ENCODE measurements around the gene HIGD1C.
A peak's percentile ranks its signal among the peaks of the same experiment; 100 is the strongest.
"Not testable (repeated sequence)": the region's sequence is repeated elsewhere in the genome, so short reads cannot be mapped to it uniquely, and the experiment has no call there.

HIGD1C gene

GRCh38 chr12:50948798-50949197 is 3.5 kb upstream of the HIGD1C start:
- no peaks in the 10 kb centered on the region for H3K4me1 Mint-ChIP-seq (ENCODE audit: low read depth)
- H3K27me3 Mint-ChIP-seq (ENCODE audit: low read depth): no peaks in the 10 kb centered on the region
- no peaks in the 10 kb centered on the region for H3K36me3 Mint-ChIP-seq (ENCODE audit: low read depth)
- H3K4me3 Mint-ChIP-seq: no peak overlapping the region
- H3K27ac Mint-ChIP-seq: no peak overlapping the region
- H3K9me3 Mint-ChIP-seq: no peaks in the 10 kb centered on the region
- no peak for DNase-seq (ENCODE audit: low spot score)

GRCh38 chr12:50949801-50950302 is 2.5 kb upstream of the HIGD1C start:
- Mint-ChIP-seq H3K27ac (no peak overlapping the region), H3K9me3 (no peaks in the 10 kb centered on the region), H3K36me3 (ENCODE audit: low read depth) (no peaks in the 10 kb centered on the region), H3K27me3 (ENCODE audit: low read depth) (no peaks in the 10 kb centered on the region), H3K4me1 (ENCODE audit: low read depth) (no peaks in the 10 kb centered on the region), H3K4me3 (no peak overlapping the region)
- no peak for DNase-seq (ENCODE audit: low spot score)

- no peaks in the 10 kb centered on the region for H3K27me3 Mint-ChIP-seq (ENCODE audit: low read depth)
- no peaks in the 10 kb centered on the region for H3K36me3 Mint-ChIP-seq (ENCODE audit: low read depth)
- no peak for DNase-seq (ENCODE audit: low spot score)
- H3K4me3 Mint-ChIP-seq: no peak overlapping the region
- no peaks in the 10 kb centered on the region for H3K4me1 Mint-ChIP-seq (ENCODE audit: low read depth)
- no peaks in the 10 kb centered on the region for H3K9me3 Mint-ChIP-seq
- no peak overlapping the region for H3K27ac Mint-ChIP-seq
These were observed 1.2 kb upstream of the HIGD1C start for GRCh38 chr12:50951112-50951511.

GRCh38 chr12:50953047-50953446 is 703 bp downstream of the HIGD1C start:
- Mint-ChIP-seq H3K9me3 (no peaks in the 10 kb centered on the region), H3K36me3 (ENCODE audit: low read depth) (no peaks in the 10 kb centered on the region), H3K4me3 (no peak overlapping the region), H3K27ac (no peak overlapping the region), H3K4me1 (ENCODE audit: low read depth) (no peaks in the 10 kb centered on the region), H3K27me3 (ENCODE audit: low read depth) (no peaks in the 10 kb centered on the region)
- no peak for DNase-seq (ENCODE audit: low spot score)

GRCh38 chr12:50954789-50955188 is 2.4 kb downstream of the HIGD1C start:
- not testable (repeated sequence) for H3K27ac Mint-ChIP-seq; DNase-seq (ENCODE audit: low spot score); H3K4me1 Mint-ChIP-seq (ENCODE audit: low read depth); H3K9me3 Mint-ChIP-seq; H3K36me3 Mint-ChIP-seq (ENCODE audit: low read depth); H3K27me3 Mint-ChIP-seq (ENCODE audit: low read depth); H3K4me3 Mint-ChIP-seq

GRCh38 chr12:50955288-50955687 is 2.9 kb downstream of the HIGD1C start:
- Mint-ChIP-seq H3K27ac (no peak overlapping the region), H3K36me3 (ENCODE audit: low read depth) (no peaks in the 10 kb centered on the region), H3K4me1 (ENCODE audit: low read depth) (peaks cover 5% of the 10 kb centered on the region), H3K27me3 (ENCODE audit: low read depth) (no peaks in the 10 kb centered on the region), H3K9me3 (no peaks in the 10 kb centered on the region), H3K4me3 (no peak overlapping the region)
- no peak for DNase-seq (ENCODE audit: low spot score)

GRCh38 chr12:50955697-50956096 is 3.4 kb downstream of the HIGD1C start:
- Mint-ChIP-seq H3K27ac (no peak overlapping the region), H3K27me3 (ENCODE audit: low read depth) (no peaks in the 10 kb centered on the region), H3K9me3 (no peaks in the 10 kb centered on the region), H3K36me3 (ENCODE audit: low read depth) (no peaks in the 10 kb centered on the region), H3K4me3 (no peak overlapping the region), H3K4me1 (ENCODE audit: low read depth) (peaks cover 6% of the 10 kb centered on the region)
- DNase-seq (ENCODE audit: low spot score): no peak

- no peaks in the 10 kb centered on the region for H3K9me3 Mint-ChIP-seq
- no peak overlapping the region for H3K4me3 Mint-ChIP-seq
- H3K36me3 Mint-ChIP-seq (ENCODE audit: low read depth): no peaks in the 10 kb centered on the region
- no peak for DNase-seq (ENCODE audit: low spot score)
- no peak overlapping the region for H3K27ac Mint-ChIP-seq
- peaks cover 6% of the 10 kb centered on the region for H3K4me1 Mint-ChIP-seq (ENCODE audit: low read depth)
- H3K27me3 Mint-ChIP-seq (ENCODE audit: low read depth): no peaks in the 10 kb centered on the region
These were observed 7.8 kb downstream of the HIGD1C start for GRCh38 chr12:50960130-50960529.

- Mint-ChIP-seq H3K4me1 (ENCODE audit: low read depth) (peaks cover 6% of the 10 kb centered on the region), H3K27me3 (ENCODE audit: low read depth) (no peaks in the 10 kb centered on the region), H3K9me3 (no peaks in the 10 kb centered on the region), H3K27ac (no peak overlapping the region), H3K4me3 (no peak overlapping the region), H3K36me3 (ENCODE audit: low read depth) (no peaks in the 10 kb centered on the region)
- no peak for DNase-seq (ENCODE audit: low spot score)
These were observed 9.4 kb downstream of the HIGD1C start for GRCh38 chr12:50961708-50962107.

- Mint-ChIP-seq H3K4me1 (ENCODE audit: low read depth) (peaks cover 6% of the 10 kb centered on the region), H3K27ac (no peak overlapping the region), H3K9me3 (no peaks in the 10 kb centered on the region), H3K4me3 (no peak overlapping the region), H3K36me3 (ENCODE audit: low read depth) (no peaks in the 10 kb centered on the region), H3K27me3 (ENCODE audit: low read depth) (no peaks in the 10 kb centered on the region)
- no peak for DNase-seq (ENCODE audit: low spot score)
These were observed 12.1 kb downstream of the HIGD1C start for GRCh38 chr12:50964432-50964831.

GRCh38 chr12:50971946-50972345 is 19.6 kb downstream of the HIGD1C start:
- DNase-seq (ENCODE audit: low spot score): no peak
- no peaks in the 10 kb centered on the region for H3K27me3 Mint-ChIP-seq (ENCODE audit: low read depth)
- H3K4me3 Mint-ChIP-seq: no peak overlapping the region

GRCh38 chr12:50979369-50980052 is 27.2 kb downstream of the HIGD1C start:
- H3K4me3 Mint-ChIP-seq: no peak overlapping the region
- H3K27me3 Mint-ChIP-seq (ENCODE audit: low read depth): no peaks in the 10 kb centered on the region
- H3K9me3 Mint-ChIP-seq: no peaks in the 10 kb centered on the region
- peak overlapping the region; percentile 84 for H3K27ac Mint-ChIP-seq
- peaks cover 26% of the 10 kb centered on the region for H3K36me3 Mint-ChIP-seq (ENCODE audit: low read depth)
- DNase-seq (ENCODE audit: low spot score): peak; percentile 61
- peaks cover 15% of the 10 kb centered on the region for H3K4me1 Mint-ChIP-seq (ENCODE audit: low read depth)

More at GRCh38 chr12:50971946-50972345, 19.6 kb downstream of the HIGD1C start:
- no peaks in the 10 kb centered on the region for H3K4me1 Mint-ChIP-seq (ENCODE audit: low read depth)
- peaks cover 25% of the 10 kb centered on the region for H3K36me3 Mint-ChIP-seq (ENCODE audit: low read depth)
- H3K9me3 Mint-ChIP-seq: no peaks in the 10 kb centered on the region
- H3K27ac Mint-ChIP-seq: no peak overlapping the region

GRCh38 chr12:50980545-50980944 is 28.2 kb downstream of the HIGD1C start:
- Mint-ChIP-seq H3K4me3 (no peak overlapping the region), H3K36me3 (ENCODE audit: low read depth) (peaks cover 25% of the 10 kb centered on the region), H3K27ac (no peak overlapping the region), H3K9me3 (no peaks in the 10 kb centered on the region), H3K4me1 (ENCODE audit: low read depth) (peaks cover 15% of the 10 kb centered on the region), H3K27me3 (ENCODE audit: low read depth) (no peaks in the 10 kb centered on the region)
- DNase-seq (ENCODE audit: low spot score): no peak

- Mint-ChIP-seq H3K9me3 (no peaks in the 10 kb centered on the region), H3K4me3 (no peak overlapping the region), H3K27ac (no peak overlapping the region), H3K27me3 (ENCODE audit: low read depth) (no peaks in the 10 kb centered on the region), H3K4me1 (ENCODE audit: low read depth) (peaks cover 15% of the 10 kb centered on the region), H3K36me3 (ENCODE audit: low read depth) (peaks cover 19% of the 10 kb centered on the region)
- no peak for DNase-seq (ENCODE audit: low spot score)
These were observed 29.2 kb downstream of the HIGD1C start for GRCh38 chr12:50981319-50982239.
